Measurements from ENCODE around the gene SNX19.

Gene SNX19

GRCh38 chr11:130872981-130873380 lies 43.3 kb downstream of the SNX19 start:
- Histone ChIP-seq H3K4me3 (IDR thresholded peaks at IDR 0.05; ENCODE audit: insufficient read depth, low read depth, low read length) (no peak overlapping the region), H3K9ac (no peak overlapping the region), H3K36me3 (ENCODE audit: insufficient read depth) (no peaks in the 10 kb centered on the region), H3K4me2 (no peak overlapping the region), H3K4me1 (ENCODE audit: low read depth, poor library complexity, severe bottlenecking) (no peaks in the 10 kb centered on the region), H4K20me1 (ENCODE audit: insufficient read depth) (no peaks in the 10 kb centered on the region), H2AFZ (ENCODE audit: low read depth) (no peak overlapping the region), H3K27me3 (ENCODE audit: insufficient read depth, low read depth) (no peaks in the 10 kb centered on the region), H3K27ac (no peak overlapping the region), H3K79me2 (ENCODE audit: insufficient read depth, low read depth) (no peaks in the 10 kb centered on the region)
- no peak for TF ChIP-seq CTCF (conservative IDR thresholded peaks at IDR 0.05; ENCODE audit: low read depth, low read length)

- TF ChIP-seq CTCF (conservative IDR thresholded peaks at IDR 0.05; ENCODE audit: low read depth, low read length), result no peak
- H3K4me2 ChIP-seq, result no peak overlapping the region
- no peak overlapping the region for H3K4me3 ChIP-seq (IDR thresholded peaks at IDR 0.05; ENCODE audit: insufficient read depth, low read depth, low read length)
- no peaks in the 10 kb centered on the region for H4K20me1 ChIP-seq (ENCODE audit: insufficient read depth)
- H2AFZ ChIP-seq (ENCODE audit: low read depth), result no peak overlapping the region
- H3K36me3 ChIP-seq (ENCODE audit: insufficient read depth), result no peaks in the 10 kb centered on the region
- no peaks in the 10 kb centered on the region for H3K4me1 ChIP-seq (ENCODE audit: low read depth, poor library complexity, severe bottlenecking)
- H3K27me3 ChIP-seq (ENCODE audit: insufficient read depth, low read depth), result no peaks in the 10 kb centered on the region
- H3K27ac ChIP-seq, result no peak overlapping the region
- no peak overlapping the region for H3K9ac ChIP-seq
- no peaks in the 10 kb centered on the region for H3K79me2 ChIP-seq (ENCODE audit: insufficient read depth, low read depth)
Measured at GRCh38 chr11:130872513-130872912, 43.8 kb downstream of the SNX19 start.

- Histone ChIP-seq H3K79me2 (ENCODE audit: insufficient read depth, low read depth) (no peaks in the 10 kb centered on the region), H3K27me3 (ENCODE audit: insufficient read depth, low read depth) (no peaks in the 10 kb centered on the region), H3K4me2 (no peak overlapping the region), H3K9ac (no peak overlapping the region), H2AFZ (ENCODE audit: low read depth) (no peak overlapping the region), H3K4me3 (IDR thresholded peaks at IDR 0.05; ENCODE audit: insufficient read depth, low read depth, low read length) (no peak overlapping the region), H3K4me1 (ENCODE audit: low read depth, poor library complexity, severe bottlenecking) (no peaks in the 10 kb centered on the region), H3K27ac (no peak overlapping the region), H4K20me1 (ENCODE audit: insufficient read depth) (no peaks in the 10 kb centered on the region), H3K36me3 (ENCODE audit: insufficient read depth) (no peaks in the 10 kb centered on the region)
- no peak for TF ChIP-seq CTCF (conservative IDR thresholded peaks at IDR 0.05; ENCODE audit: low read depth, low read length)
Measured at GRCh38 chr11:130872102-130872501, 44.2 kb downstream of the SNX19 start.

- Histone ChIP-seq H3K4me3 (IDR thresholded peaks at IDR 0.05; ENCODE audit: insufficient read depth, low read depth, low read length) (no peak overlapping the region), H3K36me3 (ENCODE audit: insufficient read depth) (no peaks in the 10 kb centered on the region), H3K9ac (no peak overlapping the region), H3K4me1 (ENCODE audit: low read depth, poor library complexity, severe bottlenecking) (no peaks in the 10 kb centered on the region), H3K27ac (no peak overlapping the region), H4K20me1 (ENCODE audit: insufficient read depth) (no peaks in the 10 kb centered on the region), H3K79me2 (ENCODE audit: insufficient read depth, low read depth) (no peaks in the 10 kb centered on the region), H3K4me2 (no peak overlapping the region), H3K27me3 (ENCODE audit: insufficient read depth, low read depth) (no peaks in the 10 kb centered on the region), H2AFZ (ENCODE audit: low read depth) (no peak overlapping the region)
- no peak for TF ChIP-seq CTCF (conservative IDR thresholded peaks at IDR 0.05; ENCODE audit: low read depth, low read length)
Measured at GRCh38 chr11:130871616-130872015, 44.7 kb downstream of the SNX19 start.

All from KMS-11 (cell line).